ENCODE results near the gene CCDC171. TPM values are rescaled to one million over a fixed set of nuclear protein-coding genes. Genes with fewer than 3 reads are reported as not detected.

CCDC171 gene
- total and polyA plus RNA-seq, 8 donors = 1.5 to 3.7 (median 2.7) TPM

DNA sequence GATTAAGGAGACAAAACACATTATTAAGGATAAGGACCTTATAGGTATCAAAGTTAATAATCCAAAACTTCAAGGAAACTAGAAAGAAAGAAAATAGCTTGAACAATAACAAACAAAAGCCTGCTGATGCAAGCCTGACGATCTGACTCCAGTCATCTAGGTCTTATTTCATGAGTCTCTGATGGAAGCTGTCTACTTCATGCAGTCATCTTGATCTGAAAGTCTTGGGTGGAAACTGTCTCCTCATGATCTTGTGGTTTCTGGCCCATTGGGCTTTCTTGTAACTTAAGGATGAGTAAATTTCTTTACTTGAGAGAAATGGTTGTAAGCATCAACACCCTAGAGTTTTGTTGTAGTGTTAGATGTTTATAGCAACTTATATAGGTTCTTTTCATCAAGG lies 21.5 kb upstream of the CCDC171 start:
- ATAC-seq = no peak
- Histone ChIP-seq H3K4me1 (no peaks in the 10 kb centered on the region), H3K27me3 (no peaks in the 10 kb centered on the region), H3K9me3 (no peaks in the 10 kb centered on the region), H3K36me3 (no peaks in the 10 kb centered on the region), H3K27ac (no peak overlapping the region), H3K4me3 (no peak overlapping the region)
- no peak for FAIRE-seq
- 47 to 58% methylated on average over 1 of the region's 1 CpG for WGBS, 2 donors
- TF ChIP-seq, protein P1, sequence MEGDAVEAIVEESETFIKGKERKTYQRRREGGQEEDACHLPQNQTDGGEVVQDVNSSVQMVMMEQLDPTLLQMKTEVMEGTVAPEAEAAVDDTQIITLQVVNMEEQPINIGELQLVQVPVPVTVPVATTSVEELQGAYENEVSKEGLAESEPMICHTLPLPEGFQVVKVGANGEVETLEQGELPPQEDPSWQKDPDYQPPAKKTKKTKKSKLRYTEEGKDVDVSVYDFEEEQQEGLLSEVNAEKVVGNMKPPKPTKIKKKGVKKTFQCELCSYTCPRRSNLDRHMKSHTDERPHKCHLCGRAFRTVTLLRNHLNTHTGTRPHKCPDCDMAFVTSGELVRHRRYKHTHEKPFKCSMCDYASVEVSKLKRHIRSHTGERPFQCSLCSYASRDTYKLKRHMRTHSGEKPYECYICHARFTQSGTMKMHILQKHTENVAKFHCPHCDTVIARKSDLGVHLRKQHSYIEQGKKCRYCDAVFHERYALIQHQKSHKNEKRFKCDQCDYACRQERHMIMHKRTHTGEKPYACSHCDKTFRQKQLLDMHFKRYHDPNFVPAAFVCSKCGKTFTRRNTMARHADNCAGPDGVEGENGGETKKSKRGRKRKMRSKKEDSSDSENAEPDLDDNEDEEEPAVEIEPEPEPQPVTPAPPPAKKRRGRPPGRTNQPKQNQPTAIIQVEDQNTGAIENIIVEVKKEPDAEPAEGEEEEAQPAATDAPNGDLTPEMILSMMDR (IDR thresholded peaks at IDR 0.05) = no peak
- DNase-seq = no peak
- intact Hi-C loops (cut with DNase I) = no loop called here

DNA sequence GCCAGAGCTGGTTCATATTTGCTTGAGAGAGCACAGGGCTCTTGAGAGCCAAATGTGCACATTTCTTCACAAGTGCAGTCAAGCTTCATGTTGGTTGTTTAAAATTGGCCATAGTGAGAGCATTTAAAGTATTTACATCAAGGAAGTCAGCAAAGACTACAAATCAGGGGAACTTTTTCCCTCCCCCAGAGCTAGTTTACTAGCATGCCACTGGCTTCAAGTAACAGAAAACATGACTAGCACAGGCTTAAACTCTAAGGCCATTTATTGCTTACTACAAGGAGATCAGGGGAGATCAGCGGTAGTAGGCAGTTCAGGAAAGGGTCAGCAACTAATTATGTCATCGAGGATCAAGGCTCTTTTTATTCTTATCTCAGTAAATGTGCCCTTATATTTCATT lies 11.0 kb upstream of the CCDC171 start:
- no peaks in the 10 kb centered on the region for H3K36me3 ChIP-seq
- ATAC-seq (no peak), FAIRE-seq (no peak), DNase-seq (no peak)
- TF ChIP-seq, protein P1 (IDR thresholded peaks at IDR 0.05) = no peak
- intact Hi-C loops (cut with DNase I) = no loop called here
- no peaks in the 10 kb centered on the region for H3K27me3 ChIP-seq
- H3K9me3 ChIP-seq = no peaks in the 10 kb centered on the region
- no peak overlapping the region for H3K4me3 ChIP-seq
- H3K27ac ChIP-seq = no peak overlapping the region
- 48% methylated on average over 2 of the region's 2 CpGs for WGBS, 2 donors
- H3K4me1 ChIP-seq = no peaks in the 10 kb centered on the region

DNA sequence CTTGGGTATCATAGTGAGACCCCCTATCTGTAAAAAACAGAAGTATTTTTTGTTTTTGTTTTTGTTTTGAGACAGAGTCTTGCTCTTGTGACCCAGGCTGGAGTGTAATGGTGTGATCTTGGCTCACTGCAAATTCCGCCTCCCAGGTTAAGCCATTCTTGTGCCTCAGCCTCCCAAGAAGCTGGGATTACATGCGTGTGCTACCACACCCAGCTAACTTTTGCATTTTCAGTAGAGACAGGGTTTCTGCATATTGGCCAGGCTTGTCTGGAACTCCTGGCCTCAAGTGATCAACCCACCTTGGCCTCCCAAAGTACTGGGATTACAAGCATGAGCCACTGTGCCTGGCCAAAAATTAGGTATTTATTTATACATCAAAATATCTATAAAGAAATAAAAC lies 10.2 kb upstream of the CCDC171 start:
- TF ChIP-seq, protein P1 (IDR thresholded peaks at IDR 0.05) = no peak
- Histone ChIP-seq H3K4me3 (no peak overlapping the region), H3K27ac (no peak overlapping the region), H3K36me3 (no peaks in the 10 kb centered on the region), H3K4me1 (no peaks in the 10 kb centered on the region), H3K27me3 (no peaks in the 10 kb centered on the region), H3K9me3 (no peaks in the 10 kb centered on the region)
- 90 to 94% methylated on average over 2 of the region's 2 CpGs for WGBS, 2 donors
- intact Hi-C loops (cut with DNase I) = no loop called here
- FAIRE-seq = no peak
- ATAC-seq = no peak
- no peak for DNase-seq

DNA sequence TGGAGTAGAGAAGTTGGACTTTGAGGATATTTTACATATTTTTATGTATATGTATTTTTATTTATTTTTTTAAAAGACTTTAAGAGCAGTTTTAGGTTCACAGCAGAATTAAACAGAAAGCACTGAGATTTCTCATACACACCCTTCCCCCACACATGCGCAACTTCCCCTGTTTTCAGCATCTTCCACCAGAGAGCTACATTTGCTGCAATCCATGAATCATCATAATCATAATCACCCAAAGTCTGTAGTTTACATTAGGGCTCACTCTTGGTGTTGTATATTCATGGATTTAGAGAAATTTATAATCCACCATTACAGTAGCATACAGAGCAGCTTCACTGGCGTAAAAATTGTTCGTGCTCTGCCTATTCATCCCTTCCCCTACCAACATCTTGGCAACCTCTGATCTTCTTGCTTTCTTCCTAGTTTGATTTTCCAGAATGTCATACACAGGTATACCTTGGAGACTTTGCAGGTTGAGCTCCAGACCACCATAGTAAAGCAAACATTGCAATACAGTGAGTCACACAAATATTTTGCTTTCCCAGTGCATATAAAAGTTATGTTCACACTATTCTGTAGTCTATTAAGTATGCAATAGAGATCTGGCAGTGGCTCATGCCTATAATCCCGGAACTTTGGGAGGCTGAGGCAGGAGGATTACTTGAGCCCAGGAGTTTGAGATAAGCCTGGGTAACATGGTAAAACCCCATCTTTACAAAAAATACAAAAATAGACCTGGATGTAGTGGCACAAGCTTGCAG lies 9.6 kb upstream of the CCDC171 start:
- Histone ChIP-seq H3K36me3 (no peaks in the 10 kb centered on the region), H3K9me3 (no peaks in the 10 kb centered on the region), H3K4me1 (no peaks in the 10 kb centered on the region), H3K27ac (no peak overlapping the region), H3K4me3 (no peak overlapping the region), H3K27me3 (no peaks in the 10 kb centered on the region)
- FAIRE-seq (no peak), DNase-seq (no peak), ATAC-seq (no peak)
- TF ChIP-seq, protein P1 (IDR thresholded peaks at IDR 0.05) = no peak
- intact Hi-C loops (cut with DNase I) = no loop called here
- 86 to 91% methylated on average over 4 of the region's 4 CpGs for WGBS, 2 donors

GRCh38 chr9:15549611-15550010 lies 3.2 kb upstream of the CCDC171 start:
- FAIRE-seq (no peak), DNase-seq (no peak), ATAC-seq (no peak)
- 95 to 97% methylated on average over 2 of the region's 2 CpGs for WGBS, 2 donors
- Histone ChIP-seq H3K27ac (no peak overlapping the region), H3K27me3 (no peaks in the 10 kb centered on the region), H3K4me3 (no peak overlapping the region), H3K4me1 (peaks cover 0 to 6% (median 0%) of the 10 kb centered on the region in 3 donors), H3K9me3 (no peaks in the 10 kb centered on the region), H3K36me3 (no peaks in the 10 kb centered on the region)
- intact Hi-C loops (cut with DNase I) = no loop called here
- TF ChIP-seq, protein P1 (IDR thresholded peaks at IDR 0.05) = no peak
